ELR (cell line): ENCODE data around the gene INSIG2.
A peak's percentile ranks its signal among the peaks of the same experiment; 100 is the strongest.
"Not testable (repeated sequence)": the region's sequence is repeated elsewhere in the genome, so short reads cannot be mapped to it uniquely, and the experiment has no call there.

ENCODE experiments used
- DNase-seq: peaks from one replicate; pipeline ENCODE4 v3.0.0-alpha.2; 2015; ENCODE audit warnings: low read depth

The INSIG2 gene

DNA sequence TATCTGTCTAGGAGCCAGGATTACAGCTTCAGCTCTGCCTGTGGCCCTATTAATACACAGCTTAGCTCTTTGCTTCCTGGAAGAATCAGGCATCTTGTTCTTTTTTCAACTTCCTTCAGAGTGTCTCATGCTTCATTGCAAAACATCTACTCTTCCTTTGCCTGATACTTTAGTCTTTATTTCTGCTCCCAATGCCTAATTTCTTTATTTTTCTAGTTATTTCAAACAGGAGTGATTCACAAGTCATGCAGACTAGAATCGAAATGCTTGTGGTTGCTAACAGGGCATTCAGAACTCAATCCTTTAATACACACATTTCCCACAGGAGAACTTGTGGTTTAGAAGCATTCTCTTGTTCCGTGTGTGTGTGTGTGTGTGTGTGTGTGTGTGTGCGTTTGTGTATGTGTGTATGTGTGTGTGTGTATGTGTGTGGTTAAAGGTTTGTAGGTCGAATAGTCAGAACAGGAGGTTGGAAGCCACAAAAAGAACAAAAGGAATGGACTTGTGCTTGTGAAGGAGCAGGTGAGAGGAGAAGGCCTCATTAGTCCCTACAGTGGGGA is 28.3 kb upstream of the INSIG2 start:
- peak; percentile 61 for DNase-seq

DNA sequence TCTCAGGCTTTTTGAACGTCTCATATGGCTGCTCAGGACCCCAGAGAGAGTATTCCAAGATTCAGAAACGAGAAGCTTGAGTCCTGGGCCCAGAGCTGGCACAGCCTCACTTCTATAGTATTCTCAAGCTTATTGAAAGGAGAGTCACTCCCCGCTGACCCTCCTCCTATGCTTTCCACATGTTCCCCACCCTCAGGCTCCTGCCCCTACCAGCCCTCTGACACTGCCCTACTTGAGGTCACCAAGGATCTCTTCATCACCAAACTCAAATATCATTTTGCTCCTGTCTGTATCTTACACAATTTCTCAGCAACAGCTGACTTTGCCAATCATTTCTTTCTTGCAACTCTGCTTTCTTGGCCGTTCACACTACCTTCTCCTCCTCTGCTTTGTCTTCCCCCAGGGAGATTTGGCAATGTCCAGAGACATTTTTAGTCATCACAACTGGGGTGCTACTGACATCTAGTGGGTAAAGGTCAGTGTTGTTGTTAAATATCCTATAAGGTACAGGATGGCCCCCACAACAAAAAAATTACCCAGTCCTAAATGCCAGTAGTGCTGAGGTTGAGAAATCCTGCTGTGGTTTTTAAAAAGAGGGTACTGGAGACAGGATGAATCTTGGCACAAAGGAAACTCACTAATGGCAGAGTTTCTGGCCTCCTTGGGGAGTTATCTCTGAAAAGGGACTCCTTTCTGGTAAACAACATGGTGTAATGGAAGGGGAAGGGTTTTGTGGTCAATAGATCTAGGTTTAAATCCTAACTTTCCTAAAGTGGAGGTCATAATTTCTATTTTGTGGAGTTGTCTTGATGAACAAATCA is 26.9 kb upstream of the INSIG2 start:
- DNase-seq = peak; percentile 67

DNA sequence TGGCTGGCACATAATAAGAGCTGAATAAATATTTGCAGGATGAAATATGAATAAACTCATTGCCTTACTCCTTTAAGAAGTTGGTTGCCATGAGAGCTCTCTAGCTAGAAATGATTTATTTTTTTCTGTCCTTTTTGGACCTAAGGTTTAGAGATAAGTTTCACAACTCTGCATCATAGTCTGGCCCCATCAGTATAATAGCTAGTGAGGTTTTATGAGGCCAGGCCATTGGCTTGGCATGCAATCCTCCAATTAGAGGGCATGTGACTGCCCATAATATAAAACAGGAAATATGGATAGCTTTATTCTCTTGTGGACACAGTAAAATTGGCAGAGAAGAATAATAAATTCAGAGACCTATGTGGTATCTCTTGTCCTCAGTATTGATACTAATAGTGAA is 26.2 kb upstream of the INSIG2 start:
- no peak for DNase-seq

DNA sequence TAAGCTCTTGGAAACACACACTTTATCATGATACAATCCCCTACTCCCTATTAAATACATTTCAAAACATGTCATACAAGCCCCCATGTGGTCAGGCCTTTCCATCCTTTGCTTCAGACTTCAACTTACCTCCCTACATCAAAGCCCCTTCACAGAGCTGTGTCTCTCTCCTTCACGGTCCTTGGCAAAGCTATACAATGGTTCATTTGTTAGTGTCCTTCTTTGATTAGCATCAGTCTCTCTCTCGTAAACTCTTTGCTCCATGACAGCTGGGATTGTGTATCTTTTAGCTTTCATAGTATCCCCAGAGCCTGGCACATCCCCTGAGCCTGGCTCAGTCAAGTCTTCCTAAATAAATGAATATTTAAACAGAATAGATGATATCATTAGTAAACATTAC is 25.6 kb upstream of the INSIG2 start:
- no peak for DNase-seq

DNA sequence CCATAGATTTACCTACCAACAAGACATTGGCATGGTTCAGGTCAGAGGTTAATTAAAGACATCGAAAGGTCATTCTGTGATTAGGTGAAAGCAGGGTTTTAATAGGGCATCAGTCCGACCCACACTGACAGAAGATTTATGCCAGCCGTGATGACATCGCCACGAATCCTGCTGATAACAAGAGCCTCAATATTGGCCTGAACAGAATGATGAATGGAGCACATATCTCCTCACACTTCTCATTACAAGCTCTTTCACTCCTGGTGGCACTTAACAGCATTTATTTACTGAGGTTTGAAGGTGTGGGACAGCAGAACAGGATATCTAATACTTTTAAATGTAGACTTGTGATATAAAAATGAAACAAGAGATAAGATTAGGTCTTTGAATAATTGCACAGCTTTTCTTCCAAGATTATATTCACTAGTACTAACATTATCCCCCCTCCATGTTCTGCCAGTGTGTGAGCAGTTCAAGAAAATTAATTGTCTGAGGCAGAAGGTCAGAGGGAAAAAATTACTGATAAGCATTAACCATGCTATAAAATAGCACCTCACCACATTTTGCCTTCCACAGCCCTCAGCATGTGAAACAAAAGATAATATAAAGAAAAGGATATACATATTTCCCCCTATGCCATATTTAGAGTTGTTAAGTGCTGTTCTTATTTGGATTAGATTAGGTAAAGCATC is 23.1 kb upstream of the INSIG2 start:
- no peak for DNase-seq

DNA sequence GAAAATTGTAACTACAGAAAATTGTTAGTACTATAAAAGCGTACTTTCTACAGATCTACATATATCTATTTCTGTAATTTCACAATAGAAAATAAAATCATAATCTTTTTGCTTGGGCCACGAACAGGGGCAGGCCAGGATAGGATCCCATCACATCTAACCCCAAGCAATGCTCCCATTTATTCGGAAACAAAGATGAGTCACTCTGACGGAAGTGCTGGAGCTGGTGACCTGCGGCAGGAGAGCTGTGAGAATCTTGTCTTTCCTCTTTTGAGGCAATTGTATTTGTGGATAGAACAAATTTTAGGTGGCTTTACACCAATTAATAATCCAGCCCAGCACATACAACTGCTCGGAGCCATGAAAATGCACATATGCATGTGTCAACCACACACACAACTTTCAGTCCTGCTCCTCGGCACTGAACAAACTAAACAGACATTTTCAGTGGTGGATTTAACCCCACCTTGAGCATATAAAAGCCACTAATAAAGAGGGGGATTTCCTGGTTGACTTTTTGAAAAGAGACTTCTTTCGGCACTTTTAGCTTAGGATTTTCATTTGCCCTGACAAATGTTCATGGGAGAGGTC is 22.3 kb upstream of the INSIG2 start:
- peak; percentile 17 for DNase-seq

DNA sequence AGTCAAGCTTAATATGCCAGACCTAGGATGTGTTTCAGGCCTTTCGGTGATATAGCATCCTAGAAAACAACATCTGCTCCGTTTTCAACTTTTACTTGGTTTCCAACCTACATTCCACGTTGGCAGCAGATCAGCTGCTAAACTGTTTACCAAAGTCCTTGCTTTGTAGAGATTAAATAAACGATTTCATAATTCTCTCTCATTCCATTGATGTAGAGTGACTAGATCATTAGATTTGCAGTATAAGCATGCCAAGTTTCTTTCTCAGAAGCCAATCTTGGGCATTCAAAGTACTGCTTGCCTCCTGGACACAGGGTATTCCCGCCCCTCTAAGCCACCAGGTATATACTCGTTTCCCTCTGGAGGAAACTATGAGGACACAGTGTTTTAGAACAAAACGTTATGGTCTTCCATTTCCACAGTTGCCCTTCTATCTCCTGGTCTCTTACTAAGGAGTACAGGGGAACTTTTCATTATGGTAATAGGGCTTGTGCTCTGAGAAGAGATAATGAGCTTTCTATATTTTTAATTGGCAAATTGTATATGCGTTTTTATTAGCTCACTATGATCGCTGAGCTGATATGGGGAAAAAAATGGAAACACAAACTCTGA is 10.5 kb upstream of the INSIG2 start:
- DNase-seq = no peak

DNA sequence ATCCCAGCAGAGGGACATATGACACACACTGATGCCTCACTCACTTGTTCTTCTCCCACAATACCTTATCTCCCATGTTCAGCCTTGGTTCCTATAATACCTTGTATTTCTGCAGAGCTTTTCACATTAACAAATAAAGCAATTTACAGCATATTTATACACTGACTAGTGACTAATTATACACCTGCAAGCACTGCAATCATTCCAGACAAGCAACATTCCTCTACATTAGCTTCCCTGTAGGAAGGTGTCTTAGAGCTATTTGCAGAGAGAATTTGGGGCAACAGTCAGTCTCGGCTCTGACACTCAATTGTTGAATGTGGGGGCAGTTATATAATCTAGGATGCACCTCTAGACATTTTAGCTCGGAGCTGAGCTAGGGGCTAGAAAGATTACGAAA is 9.5 kb upstream of the INSIG2 start:
- DNase-seq = no peak

DNA sequence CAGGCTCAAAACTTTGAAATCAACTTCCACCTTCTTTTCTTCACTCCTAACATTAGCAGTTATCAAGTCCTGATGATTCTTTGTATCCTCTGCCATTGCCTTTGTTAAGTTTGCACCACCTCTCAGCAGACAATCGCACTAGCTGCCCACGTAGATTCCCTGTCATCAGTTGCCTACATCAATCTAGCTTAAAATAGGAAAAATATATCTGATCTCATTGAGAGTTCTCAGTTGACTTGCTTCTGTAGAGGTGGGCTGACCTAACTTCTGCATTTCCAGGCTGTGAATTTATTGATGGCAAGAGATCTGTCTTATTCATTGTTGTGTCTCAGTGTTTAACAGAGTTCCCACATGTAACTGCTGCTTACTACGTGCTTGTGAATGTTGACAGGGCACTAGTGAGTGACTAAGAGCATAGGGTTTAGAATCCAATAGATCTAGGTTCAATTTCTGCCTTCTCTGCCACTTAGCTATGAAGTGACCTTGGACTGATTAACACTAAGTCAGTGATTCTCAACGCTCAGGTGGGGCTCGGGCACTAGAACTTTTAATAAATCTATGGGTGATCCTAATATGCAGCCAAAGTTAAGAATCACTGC is 3.7 kb upstream of the INSIG2 start:
- DNase-seq = no peak

DNA sequence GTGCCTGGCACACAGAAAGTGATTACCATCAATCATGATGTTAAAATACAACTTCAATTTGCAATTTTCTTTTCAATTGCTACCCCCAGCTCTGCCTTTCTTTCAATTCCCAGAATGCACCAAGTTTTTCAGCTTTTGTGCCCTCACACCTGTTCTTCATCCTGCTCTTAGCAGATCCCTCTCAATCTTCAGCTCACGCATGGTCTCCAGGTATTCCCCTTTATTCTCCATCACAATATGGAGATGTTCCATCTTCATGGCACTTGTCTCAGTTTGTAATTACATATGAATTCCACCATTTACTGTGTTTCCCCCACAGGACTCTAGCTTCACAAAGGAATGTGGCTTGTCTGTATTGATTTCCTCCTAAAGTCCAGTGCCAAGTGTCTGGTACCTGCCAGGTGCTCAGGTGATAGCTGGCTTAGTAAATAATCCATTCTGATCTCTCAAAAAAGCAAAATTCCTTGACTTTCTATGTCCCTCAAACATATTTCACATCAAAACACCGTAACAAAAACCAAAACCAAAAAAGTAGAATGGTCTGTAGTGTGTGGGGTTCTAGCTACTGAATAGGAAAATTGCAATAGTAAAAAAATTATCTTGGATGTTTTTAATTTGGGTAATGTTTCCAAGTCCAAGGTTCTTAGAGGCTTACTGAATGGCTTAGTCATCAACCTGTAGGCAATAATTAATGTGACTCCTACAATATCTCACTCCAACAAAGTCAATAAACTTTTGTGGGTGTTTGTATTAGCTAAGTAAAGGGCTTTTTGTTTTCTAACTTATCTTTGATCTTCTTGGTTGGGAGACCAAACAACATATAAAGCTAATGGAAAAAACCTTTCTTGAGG is 2.9 kb upstream of the INSIG2 start:
- no peak for DNase-seq

DNA sequence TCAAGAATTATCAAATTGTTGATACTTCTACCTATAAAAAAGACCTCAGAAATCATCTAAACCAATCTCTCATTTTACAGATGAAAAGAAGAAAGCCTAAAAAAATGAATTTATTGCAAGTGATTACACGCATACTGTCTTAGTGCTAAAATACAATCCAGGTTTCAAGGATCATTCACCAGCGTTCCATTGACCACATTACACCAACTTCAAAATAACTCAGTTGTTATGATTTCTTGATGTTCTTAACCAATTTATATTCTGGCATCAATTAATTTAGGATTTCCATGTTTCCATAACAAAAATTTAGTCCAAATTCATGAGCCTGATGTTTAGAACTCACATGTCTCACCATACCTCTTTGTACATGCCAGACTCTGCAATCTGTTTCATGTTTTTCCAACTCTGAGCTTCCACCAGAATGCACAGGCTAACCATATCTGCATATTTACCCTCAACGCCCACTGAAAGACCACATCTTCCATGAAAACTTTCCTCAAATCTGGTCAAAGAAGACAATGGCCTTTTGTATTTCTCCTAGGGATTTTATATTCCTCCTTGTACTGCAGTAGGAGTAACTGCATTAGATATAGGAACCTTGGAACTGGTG is 2.1 kb upstream of the INSIG2 start:
- no peak for DNase-seq

DNA sequence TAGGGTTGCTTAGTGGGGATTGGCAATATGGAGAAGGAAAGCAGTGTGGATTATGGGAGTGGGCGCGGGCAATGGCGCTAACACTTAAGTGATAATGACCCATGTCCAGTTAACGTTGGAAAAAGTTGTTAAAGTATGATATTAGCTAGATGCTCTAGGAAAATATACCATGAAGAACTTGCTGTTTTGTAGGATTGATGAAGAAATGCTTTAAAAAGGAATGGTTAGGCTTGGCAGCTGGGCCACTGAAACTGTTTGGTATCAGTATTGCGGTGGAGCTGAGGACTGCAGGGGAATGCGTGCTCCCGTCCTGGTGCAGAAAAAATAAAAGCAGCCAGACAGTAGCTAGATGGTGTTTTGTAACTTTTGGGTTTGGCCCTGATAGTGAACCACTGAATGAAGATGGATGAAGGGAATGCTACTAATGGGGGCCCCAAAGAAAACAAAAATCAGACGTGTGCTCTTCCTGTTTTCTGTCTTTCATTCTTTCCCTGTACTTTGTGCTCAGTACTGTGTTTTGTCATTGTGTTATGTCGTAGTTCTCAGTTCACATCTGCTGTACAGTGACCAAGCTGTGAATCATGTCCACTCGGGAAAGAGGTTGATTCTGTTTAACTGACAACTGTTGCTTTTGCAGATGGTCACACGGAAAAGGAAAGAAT is 999 bp downstream of the INSIG2 start:
- peak; percentile 54 for DNase-seq

DNA sequence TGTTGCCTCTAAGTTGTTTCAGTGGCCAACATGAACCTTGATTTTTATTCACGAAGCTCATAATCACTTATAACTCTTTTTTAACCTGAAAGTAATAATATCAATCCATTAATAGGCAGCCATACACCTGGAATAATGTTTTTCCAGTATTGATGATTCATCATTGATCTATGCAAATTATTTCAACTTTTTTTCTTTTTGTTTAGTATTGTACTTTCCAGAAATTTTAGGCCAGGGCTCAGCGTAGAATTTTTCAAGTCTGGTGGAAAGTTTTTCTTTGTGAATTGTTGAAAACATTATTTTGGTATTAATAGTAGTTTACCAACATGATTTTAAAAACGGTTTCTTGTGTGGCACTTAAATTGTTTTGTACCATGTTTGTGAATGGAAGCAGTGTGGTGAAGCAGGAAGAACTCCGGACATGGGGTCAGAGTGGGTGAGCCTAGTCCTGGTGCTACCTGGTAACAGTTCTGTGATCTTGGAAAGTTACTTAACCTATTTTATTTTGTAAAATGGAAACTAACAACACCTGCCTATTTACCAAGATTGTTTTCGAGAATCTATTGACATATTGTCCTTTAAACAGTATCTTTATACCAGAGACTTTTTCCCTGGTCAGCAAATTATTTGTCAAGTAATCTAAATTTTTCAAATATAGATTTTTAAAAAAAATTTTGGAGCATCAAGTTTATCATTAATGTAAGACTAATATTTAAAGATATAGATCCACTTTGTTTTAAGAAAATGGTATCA is 2.3 kb downstream of the INSIG2 start:
- no peak for DNase-seq

DNA sequence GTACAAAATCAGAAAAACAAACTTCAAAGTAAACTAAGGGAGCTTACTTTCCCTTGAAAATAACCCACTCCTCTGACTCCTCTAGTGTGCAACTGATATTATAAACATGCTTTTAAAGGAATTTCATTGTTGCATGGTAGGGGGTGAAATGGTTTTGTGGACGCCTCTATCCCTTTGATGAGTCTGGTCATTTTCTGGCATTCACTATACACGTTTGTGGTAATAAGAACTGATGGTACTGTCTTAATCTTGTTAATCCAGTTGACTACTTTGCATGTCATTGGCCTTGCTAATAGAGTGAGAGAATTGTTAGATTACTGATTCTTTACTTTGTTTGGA is 2.8 kb downstream of the INSIG2 start:
- no peak for DNase-seq

DNA sequence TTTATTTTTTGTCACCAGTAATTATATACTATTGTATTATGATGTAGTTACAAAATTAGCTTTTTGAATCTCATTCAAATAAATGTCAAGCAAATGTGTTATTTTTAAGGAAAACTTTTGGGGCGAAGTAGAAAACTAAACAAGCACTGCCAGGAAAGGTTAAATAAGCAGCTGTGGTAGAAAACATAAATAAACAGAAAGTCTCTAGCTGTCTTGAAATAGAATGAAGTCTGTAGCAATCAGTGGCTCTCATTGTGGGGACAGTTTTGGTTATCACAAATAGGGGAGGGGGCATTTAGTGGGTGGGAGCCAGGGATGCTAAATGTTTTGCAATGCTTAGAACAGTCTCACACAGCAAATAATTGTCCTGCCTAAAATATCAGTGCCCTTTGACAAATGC is 3.4 kb downstream of the INSIG2 start:
- DNase-seq = no peak

DNA sequence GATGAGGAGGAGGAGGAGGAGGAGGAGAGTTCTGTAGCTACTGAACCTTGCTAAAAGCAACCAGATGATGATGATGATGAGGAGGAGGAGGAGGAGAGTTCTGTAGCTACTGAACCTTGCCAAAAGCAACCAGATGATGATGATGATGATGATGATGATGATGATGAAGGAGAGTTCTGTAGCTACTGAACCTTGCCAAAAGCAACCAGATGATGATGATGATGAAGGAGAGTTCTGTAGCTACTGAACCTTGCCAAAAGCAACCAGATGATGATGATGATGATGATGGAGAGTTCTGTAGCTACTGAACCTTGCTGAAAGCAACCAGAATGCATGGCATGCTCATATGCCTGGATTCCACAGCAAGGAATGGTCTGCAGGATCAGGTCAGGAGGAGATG is 5.8 kb downstream of the INSIG2 start:
- not testable (repeated sequence) for DNase-seq

DNA sequence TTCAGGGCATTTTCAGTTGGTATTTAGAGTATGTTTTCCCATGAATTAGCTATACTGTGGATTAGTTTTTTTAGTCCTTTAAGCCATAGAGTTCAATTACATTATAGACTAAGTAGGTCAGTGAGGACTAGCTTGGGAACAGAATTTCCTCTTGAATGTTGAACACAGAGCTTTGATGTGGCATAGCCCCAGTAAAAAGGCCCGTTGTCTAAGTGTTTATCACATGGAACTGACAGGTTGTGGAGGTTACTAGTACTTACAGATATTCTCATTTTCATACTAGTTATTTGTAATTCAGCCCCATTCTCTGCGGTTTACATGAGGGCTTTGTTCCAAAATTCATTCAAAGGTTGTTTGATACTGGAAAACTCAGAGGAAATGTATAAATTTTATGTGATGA is 6.2 kb downstream of the INSIG2 start:
- no peak for DNase-seq

DNA sequence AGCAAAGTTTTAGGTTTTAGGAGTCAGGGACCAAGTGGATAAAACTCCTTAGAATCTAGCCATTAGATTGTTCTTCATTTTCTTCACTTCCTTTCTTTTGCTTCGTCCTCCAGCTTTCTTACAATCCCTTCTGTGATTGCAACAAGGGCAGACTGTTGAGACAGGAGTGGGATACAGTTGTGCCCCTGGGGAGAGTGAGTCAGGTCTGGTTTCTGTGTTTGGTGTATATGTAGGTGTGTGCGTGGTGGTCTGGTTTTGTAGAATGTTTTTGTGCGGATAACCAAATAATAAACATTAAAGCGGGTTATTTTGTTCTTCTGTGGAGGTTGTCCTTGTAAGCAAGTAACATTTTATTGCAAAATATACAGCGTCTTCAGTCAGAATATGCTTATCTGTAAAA is 7.3 kb downstream of the INSIG2 start:
- no peak for DNase-seq

DNA sequence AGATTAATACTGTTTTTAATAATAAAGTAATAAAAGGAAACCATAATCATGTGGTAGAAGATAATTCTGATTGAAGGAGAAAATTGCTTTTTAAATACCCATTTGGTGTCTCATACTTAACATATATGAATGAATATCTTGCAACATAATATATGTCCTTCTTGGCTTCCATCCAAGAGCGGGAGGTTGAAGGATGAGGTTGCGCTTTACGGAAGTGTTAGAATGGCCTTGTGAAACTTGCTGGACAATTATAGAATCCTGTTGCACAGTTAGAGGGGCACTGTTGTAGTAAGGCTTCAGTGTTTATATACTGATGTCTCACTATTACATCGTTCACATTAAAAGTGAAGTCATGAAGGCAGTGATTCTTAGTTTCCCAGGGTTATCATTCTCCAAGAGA is 9.4 kb downstream of the INSIG2 start:
- no peak for DNase-seq
